Fibroblast of villous mesenchyme (primary cell): Measurements from ENCODE around the gene PTPRK. TPM values are rescaled to one million over a fixed set of nuclear protein-coding genes. Genes with fewer than 3 reads are reported as not detected.

Experiments
- DNase-seq: peaks from one replicate; pipeline ENCODE4 v3.0.0-alpha.2; 2010; ENCODE audit warnings: low read depth
- H3K4me3 ChIP-seq: 2 replicates; pipeline ENCODE4 v1.5.1; 2011; ENCODE audit warnings: low read depth, mild to moderate bottlenecking, low read length
- total RNA-seq: library from RNA; depleted of rRNA; stranded (reverse); fragments of >200 nt; gene quantifications from 2 replicates; pipeline ENCODE4 v1.2.3, GENCODE V29; 2012
- TF ChIP-seq, protein P1 (sequence below): IDR thresholded peaks from 2 replicates; pipeline ENCODE4 v1.5.1; 2012; ENCODE audit warnings: low read depth, mild to moderate bottlenecking, low read length; ENCODE audit not compliant: insufficient read depth

The PTPRK gene
- total RNA-seq, 1 donor: 70.0 TPM

DNA sequence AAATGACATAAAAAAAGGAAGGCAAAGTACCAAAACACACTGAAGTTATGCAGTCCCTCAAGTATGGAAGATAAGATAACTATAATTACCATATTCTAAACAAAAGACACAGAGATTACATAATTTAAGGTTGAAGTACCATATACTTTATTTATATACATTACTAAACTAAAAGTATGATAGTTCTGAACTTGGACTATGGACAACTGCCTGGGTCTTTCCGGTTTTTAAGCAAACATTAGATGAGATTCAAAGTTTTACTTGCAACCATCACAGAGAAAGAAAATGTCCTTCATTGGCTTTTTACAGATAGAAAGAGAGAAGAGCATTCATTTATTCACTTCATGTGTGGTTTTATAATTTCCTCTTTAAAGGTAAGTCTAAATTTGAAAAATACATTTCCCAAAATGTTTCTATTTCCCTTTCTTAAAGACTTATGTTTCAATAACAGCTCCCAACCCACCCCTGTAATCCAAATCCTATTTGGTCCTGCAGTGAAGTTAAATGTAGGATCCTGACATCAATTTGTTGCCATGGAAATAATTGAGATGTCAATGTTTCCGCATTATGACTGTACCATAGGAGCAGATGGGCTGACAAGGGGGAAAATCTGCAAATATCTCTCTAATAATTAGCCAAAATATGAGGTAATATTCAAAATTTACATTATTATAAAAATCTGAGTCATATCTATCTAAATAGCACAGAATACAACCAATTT, 63.7 kb downstream of the PTPRK start:
- no peak overlapping the region for H3K4me3 ChIP-seq
- TF ChIP-seq, protein P1, sequence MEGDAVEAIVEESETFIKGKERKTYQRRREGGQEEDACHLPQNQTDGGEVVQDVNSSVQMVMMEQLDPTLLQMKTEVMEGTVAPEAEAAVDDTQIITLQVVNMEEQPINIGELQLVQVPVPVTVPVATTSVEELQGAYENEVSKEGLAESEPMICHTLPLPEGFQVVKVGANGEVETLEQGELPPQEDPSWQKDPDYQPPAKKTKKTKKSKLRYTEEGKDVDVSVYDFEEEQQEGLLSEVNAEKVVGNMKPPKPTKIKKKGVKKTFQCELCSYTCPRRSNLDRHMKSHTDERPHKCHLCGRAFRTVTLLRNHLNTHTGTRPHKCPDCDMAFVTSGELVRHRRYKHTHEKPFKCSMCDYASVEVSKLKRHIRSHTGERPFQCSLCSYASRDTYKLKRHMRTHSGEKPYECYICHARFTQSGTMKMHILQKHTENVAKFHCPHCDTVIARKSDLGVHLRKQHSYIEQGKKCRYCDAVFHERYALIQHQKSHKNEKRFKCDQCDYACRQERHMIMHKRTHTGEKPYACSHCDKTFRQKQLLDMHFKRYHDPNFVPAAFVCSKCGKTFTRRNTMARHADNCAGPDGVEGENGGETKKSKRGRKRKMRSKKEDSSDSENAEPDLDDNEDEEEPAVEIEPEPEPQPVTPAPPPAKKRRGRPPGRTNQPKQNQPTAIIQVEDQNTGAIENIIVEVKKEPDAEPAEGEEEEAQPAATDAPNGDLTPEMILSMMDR: no peak
- DNase-seq: no peak

DNA sequence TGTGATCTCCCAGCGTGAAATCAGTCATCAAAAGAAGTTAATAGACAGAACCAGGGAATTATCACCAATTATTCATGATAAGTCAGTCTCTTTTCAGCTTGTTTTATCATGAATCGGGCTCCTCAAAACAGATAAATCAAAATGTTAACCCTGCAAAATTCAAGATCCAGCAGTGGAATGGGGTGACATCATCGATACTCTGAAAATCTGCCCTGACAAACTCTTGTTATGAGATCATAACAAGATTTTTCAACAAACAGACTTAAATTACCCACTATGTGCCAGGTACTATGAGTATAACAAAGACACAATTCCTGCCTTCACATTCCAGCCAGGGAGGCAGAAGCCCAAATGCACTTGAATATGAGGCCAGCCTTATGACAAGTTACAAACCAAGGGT, 64.4 kb downstream of the PTPRK start:
- no peak overlapping the region for H3K4me3 ChIP-seq
- no peak for DNase-seq
- TF ChIP-seq, protein P1: no peak

DNA sequence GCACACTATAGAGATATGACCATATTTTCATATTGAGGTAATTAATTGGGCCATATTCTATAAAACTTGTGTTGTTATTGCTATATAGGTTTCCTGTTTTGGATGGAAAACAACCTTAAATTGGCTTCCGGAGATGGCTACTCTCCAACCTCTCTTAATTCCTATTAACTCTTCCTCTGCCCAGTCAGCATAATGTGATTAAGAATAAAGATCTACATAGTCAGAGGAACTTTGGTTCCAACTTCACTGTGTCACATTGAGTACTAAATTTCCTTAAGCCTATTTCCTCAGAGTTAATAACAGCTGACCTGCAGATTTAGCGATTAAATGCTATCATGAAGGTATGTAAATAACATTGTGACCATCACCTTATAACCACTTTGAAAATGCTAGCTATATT, 67.7 kb downstream of the PTPRK start:
- no peak overlapping the region for H3K4me3 ChIP-seq
- no peak for DNase-seq
- TF ChIP-seq, protein P1: no peak

DNA sequence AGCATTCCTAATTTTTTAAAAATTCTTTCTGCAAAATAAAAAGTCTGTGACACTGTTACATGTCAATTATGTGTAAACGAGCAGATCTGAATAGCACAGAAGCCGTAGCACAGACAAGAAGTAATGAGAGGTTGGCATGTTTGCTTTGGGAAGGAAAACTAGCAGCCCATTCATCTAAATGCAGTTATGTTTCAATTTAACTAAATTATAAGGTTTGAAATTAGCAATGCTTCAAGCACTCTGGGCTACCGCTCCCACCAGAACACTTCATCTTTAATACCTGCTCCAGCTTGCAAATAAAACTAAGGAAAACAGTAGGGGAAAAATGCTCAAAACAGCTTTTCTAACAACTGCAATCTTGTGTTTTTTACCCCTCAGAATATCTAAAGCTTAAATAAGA, 73.9 kb downstream of the PTPRK start:
- TF ChIP-seq, protein P1: no peak
- no peak for DNase-seq
- H3K4me3 ChIP-seq: no peak overlapping the region

DNA sequence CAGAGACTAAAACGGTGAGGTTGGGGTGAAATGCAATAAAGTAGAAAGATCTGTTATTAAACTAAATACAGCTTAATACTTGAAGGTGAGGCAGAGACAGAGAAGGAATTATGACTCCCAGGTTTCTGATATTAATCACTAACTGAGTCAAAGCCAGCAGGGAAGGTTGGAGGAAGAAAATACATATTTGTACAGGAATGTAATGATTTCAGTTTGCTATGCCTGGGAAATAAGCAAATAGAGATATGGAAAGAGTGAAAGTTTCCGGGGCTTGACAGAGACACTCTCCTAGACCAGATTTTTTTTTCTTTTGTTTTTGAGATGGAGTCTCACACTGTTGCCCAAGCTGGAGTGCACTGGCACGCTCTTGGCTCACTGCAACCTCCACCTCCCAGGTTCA, 76.8 kb downstream of the PTPRK start:
- TF ChIP-seq, protein P1: no peak
- H3K4me3 ChIP-seq: no peak overlapping the region
- DNase-seq: no peak

DNA sequence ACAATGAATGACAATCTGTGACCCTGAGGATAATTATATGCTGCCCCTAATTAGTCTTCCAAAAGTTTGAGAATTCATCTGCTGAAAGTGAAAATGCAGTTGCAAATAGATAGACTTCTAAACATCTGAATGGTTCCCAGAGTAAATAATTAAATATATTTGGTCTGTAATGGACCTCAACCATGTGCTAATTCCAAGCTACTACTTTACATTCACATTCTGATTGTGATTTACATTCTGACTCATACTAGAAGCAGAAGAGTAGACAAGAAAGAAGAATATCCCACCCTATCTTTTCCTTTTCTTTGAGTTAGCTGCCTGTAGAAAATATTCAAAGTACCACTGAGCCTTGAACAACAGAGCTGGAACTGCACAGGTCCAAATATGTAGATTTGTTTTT, 80.8 kb downstream of the PTPRK start:
- H3K4me3 ChIP-seq: no peak overlapping the region
- TF ChIP-seq, protein P1: no peak
- DNase-seq: no peak

DNA sequence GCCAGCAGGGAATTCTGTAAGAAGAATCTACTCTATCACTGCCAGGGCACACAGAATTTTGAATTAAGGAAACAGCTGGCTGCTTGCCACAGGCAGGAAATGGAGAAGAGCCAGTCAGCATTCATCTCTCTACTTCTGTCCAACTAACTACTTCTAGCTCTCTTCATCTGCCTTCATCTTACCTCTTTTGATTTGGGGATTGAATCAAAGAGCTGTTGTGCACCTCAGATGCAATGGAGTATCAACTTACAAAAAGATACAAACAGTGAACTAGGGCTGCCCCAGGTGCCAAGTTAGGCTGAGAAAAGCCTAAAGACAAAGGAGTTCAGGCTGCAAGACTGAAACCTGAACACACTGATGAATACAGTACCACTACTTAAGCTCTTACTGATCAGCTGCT, 82.0 kb downstream of the PTPRK start:
- TF ChIP-seq, protein P1: no peak
- no peak overlapping the region for H3K4me3 ChIP-seq
- no peak for DNase-seq
